NB4 (cell line): ENCODE results near the gene KATNB1.

Experiments used
- POLR2A ChIP-seq: IDR thresholded peaks from 2 replicates; pipeline ENCODE4 v1.6.1; 2011; ENCODE audit warnings: mild to moderate bottlenecking; ENCODE audit not compliant: insufficient read length; ENCODE audit errors: extremely low read depth
- TF ChIP-seq, protein P1 (sequence below): IDR thresholded peaks from one replicate; pipeline ENCODE4 v1.5.1; 2012; ENCODE audit warnings: low read depth, low read length

DNA sequence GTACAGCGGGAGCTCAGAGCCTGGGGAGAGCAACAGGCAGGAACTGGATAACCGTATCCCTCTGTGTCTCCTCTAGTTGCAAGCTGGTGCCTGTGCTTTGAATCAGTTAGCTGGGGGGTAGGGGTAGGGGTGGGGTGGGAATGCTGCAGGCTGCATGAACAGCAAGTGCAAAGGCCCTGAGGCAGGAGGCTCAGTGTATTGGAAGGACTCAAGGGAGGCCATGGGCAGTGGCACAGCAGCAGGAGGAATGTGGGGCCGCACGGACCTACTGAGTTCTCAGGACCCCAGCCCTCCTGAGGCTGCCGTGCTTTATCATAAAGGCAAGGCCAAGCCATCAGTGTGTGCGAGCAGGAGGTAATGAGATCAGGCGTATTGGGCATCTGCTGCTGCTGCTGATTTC lies 3.3 kb downstream of the KATNB1 start:
- TF ChIP-seq, protein P1, sequence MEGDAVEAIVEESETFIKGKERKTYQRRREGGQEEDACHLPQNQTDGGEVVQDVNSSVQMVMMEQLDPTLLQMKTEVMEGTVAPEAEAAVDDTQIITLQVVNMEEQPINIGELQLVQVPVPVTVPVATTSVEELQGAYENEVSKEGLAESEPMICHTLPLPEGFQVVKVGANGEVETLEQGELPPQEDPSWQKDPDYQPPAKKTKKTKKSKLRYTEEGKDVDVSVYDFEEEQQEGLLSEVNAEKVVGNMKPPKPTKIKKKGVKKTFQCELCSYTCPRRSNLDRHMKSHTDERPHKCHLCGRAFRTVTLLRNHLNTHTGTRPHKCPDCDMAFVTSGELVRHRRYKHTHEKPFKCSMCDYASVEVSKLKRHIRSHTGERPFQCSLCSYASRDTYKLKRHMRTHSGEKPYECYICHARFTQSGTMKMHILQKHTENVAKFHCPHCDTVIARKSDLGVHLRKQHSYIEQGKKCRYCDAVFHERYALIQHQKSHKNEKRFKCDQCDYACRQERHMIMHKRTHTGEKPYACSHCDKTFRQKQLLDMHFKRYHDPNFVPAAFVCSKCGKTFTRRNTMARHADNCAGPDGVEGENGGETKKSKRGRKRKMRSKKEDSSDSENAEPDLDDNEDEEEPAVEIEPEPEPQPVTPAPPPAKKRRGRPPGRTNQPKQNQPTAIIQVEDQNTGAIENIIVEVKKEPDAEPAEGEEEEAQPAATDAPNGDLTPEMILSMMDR: no peak
- no peak for TF ChIP-seq POLR2A
